Nephron progenitor cell (in vitro differentiated cells): ENCODE results near the gene ECHS1.

Experiments
- DNase-seq: peaks from one replicate; pipeline ENCODE4 v3.0.0; 2021
- H3K27ac Mint-ChIP-seq: 2 replicates; pipeline ENCODE4 v1.8.0; 2021; ENCODE audit warnings: mild to moderate bottlenecking, moderate library complexity, mixed read lengths
- H3K27me3 Mint-ChIP-seq: 2 replicates; pipeline ENCODE4 v1.8.0; 2021; ENCODE audit warnings: mild to moderate bottlenecking, low read depth, mixed read lengths; ENCODE audit not compliant: poor library complexity
- H3K36me3 Mint-ChIP-seq: 2 replicates; pipeline ENCODE4 v1.8.0; 2021; ENCODE audit warnings: low read depth, mixed read lengths
- H3K4me1 Mint-ChIP-seq: 2 replicates; pipeline ENCODE4 v1.8.0; 2021; ENCODE audit warnings: mixed read lengths
- H3K4me3 Mint-ChIP-seq: 2 replicates; pipeline ENCODE4 v1.8.0; 2021; ENCODE audit warnings: mild to moderate bottlenecking, moderate library complexity, mixed read lengths
- H3K9me3 Mint-ChIP-seq: 2 replicates; pipeline ENCODE4 v1.8.0; 2021; ENCODE audit warnings: mild to moderate bottlenecking, moderate library complexity, mixed read lengths
- CTCF ChIP-seq: fragments of 200-600 bp; sonication (generic); IDR thresholded peaks from 2 replicates; pipeline ENCODE4 v1.5.0; 2021; ENCODE audit warnings: antibody characterized with exemption

ECHS1 gene

GRCh38 chr10:133350283-133350949, 22.7 kb downstream of the ECHS1 start:
- no peak for DNase-seq
- no peaks in the 10 kb centered on the region for H3K36me3 Mint-ChIP-seq
- peaks cover 2% of the 10 kb centered on the region for H3K9me3 Mint-ChIP-seq
- no peak overlapping the region for H3K4me3 Mint-ChIP-seq
- no peak overlapping the region for H3K27ac Mint-ChIP-seq
- TF ChIP-seq CTCF = no peak
- peaks cover 6% of the 10 kb centered on the region for H3K4me1 Mint-ChIP-seq
- H3K27me3 Mint-ChIP-seq = peaks cover 15% of the 10 kb centered on the region

GRCh38 chr10:133349577-133350011, 23.6 kb downstream of the ECHS1 start:
- no peak for DNase-seq
- no peak for TF ChIP-seq CTCF
- H3K27me3 Mint-ChIP-seq = peaks cover 16% of the 10 kb centered on the region
- no peak overlapping the region for H3K4me3 Mint-ChIP-seq
- H3K36me3 Mint-ChIP-seq = no peaks in the 10 kb centered on the region
- no peak overlapping the region for H3K27ac Mint-ChIP-seq
- H3K4me1 Mint-ChIP-seq = peaks cover 6% of the 10 kb centered on the region
- peaks cover 7% of the 10 kb centered on the region for H3K9me3 Mint-ChIP-seq

- H3K36me3 Mint-ChIP-seq = no peaks in the 10 kb centered on the region
- peaks cover 7% of the 10 kb centered on the region for H3K9me3 Mint-ChIP-seq
- peaks cover 6% of the 10 kb centered on the region for H3K4me1 Mint-ChIP-seq
- no peak overlapping the region for H3K27ac Mint-ChIP-seq
- H3K27me3 Mint-ChIP-seq = peaks cover 19% of the 10 kb centered on the region
- TF ChIP-seq CTCF = no peak
- H3K4me3 Mint-ChIP-seq = no peak overlapping the region
- no peak for DNase-seq
Measured at GRCh38 chr10:133349160-133349568, 24.0 kb downstream of the ECHS1 start.

- Mint-ChIP-seq H3K27me3 (peaks cover 27% of the 10 kb centered on the region), H3K4me3 (no peak overlapping the region), H3K9me3 (peaks cover 7% of the 10 kb centered on the region), H3K27ac (no peak overlapping the region), H3K4me1 (peaks cover 13% of the 10 kb centered on the region), H3K36me3 (no peaks in the 10 kb centered on the region)
- TF ChIP-seq CTCF = no peak
- DNase-seq = no peak
Measured at GRCh38 chr10:133347710-133348517, 25.2 kb downstream of the ECHS1 start.

GRCh38 chr10:133346413-133346812, 26.7 kb downstream of the ECHS1 start:
- DNase-seq = no peak
- TF ChIP-seq CTCF = no peak
- H3K4me1 Mint-ChIP-seq = peaks cover 13% of the 10 kb centered on the region
- H3K9me3 Mint-ChIP-seq = peaks cover 13% of the 10 kb centered on the region
- no peak overlapping the region for H3K27ac Mint-ChIP-seq
- no peak overlapping the region for H3K4me3 Mint-ChIP-seq
- H3K36me3 Mint-ChIP-seq = no peaks in the 10 kb centered on the region
- H3K27me3 Mint-ChIP-seq = peaks cover 37% of the 10 kb centered on the region
